Activated T-cell treated with anti-CD3 and anti-CD28 coated beads, Interleukin-2, amount 50 U/mL, for 72 hours (primary cell): ENCODE data around the gene NLK. TPM values are rescaled to one million over a fixed set of nuclear protein-coding genes. Genes with fewer than 3 reads are reported as not detected.

Source experiments
- ATAC-seq, 2 donors: fragments of 150-1000 bp; cut with Tn5 transposase; replicated peaks in 1 of 2; 2 replicates each; pipeline ENCODE4 v1.10.0; 2021; ENCODE audit warnings: moderate library complexity in 2 of 2, mild to moderate bottlenecking in 1 of 2
- DNase-seq, 2 donors: peaks; one replicate each; pipeline ENCODE4 v3.0.0; 2021 to 2022; ENCODE audit warnings: mixed read lengths in 1 of 2
- H3K27ac Mint-ChIP-seq: one replicate; pipeline ENCODE4 v1.8.0; 2022; ENCODE audit warnings: mild to moderate bottlenecking, moderate library complexity, mixed read lengths
- H3K27me3 Mint-ChIP-seq: one replicate; pipeline ENCODE4 v1.8.0; 2022; ENCODE audit warnings: low read depth, mixed read lengths
- H3K36me3 Mint-ChIP-seq, 2 donors: one replicate each; pipeline ENCODE4 v1.8.0; 2022; ENCODE audit warnings: mixed read lengths in 2 of 2, mild to moderate bottlenecking in 1 of 2; ENCODE audit not compliant: insufficient read depth in 2 of 2
- H3K4me1 Mint-ChIP-seq: one replicate; pipeline ENCODE4 v1.8.0; 2022; ENCODE audit warnings: low read depth, mixed read lengths
- H3K4me3 Mint-ChIP-seq, 2 donors: one replicate each; pipeline ENCODE4 v1.8.0; 2022; ENCODE audit warnings: mild to moderate bottlenecking in 2 of 2, mixed read lengths in 2 of 2, moderate library complexity in 2 of 2
- H3K9me3 Mint-ChIP-seq, 2 donors: one replicate each; pipeline ENCODE4 v1.8.0; 2022; ENCODE audit warnings: mixed read lengths in 2 of 2
- total RNA-seq, 2 donors: library from RNA; stranded (reverse); gene quantifications; one replicate each; pipeline ENCODE4 v1.2.3, GENCODE V29; 2022

NLK gene
- total RNA-seq, 2 donors from 2014 or later: 10.0 to 11.7 TPM

DNA sequence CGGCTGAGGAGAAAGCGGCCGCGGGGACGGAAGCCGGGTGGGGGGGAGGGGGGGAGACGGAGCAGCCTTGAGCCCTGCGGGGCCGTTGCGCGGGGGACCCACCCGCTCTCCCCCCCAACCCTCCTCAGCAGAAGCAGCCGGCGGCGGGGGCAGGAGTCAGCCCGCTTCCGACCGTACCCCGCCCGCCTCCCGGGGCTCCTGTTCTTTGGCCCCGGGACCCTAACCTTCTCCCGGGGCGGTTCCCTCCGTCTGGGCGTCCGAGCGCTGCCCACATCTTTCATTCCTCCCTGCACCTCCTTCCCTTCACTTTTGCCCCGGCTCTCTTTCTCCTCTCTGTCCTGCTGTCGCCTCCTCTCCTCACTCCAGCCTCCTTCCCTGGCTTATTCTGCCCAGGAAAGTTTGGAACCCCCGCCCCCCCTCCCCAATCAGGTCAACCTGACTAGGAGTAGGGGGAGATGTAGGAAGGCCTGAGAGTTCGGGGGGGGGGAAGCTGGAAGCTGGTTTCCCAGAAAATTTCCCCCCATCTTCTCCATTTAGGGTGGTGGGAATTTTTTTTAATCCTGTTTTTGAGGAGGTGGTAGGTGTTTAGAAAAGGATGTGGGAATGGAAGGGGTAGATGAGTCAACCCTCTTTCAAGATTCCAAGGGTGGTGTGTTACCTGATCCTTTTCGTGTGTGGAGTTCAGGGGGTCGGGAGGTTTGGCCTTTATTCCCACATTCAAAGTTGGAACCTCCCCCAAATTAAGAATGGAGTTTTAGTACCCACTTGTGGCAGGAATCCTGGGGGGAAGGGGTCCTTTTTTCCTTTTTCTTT lies 427 bp upstream of the NLK start:
- H3K36me3 Mint-ChIP-seq: peaks cover 0 to 2% of the 10 kb centered on the region in 2 donors
- peaks cover 73% of the 10 kb centered on the region for H3K4me1 Mint-ChIP-seq
- peaks cover 0 to 5% of the 10 kb centered on the region in 2 donors for H3K9me3 Mint-ChIP-seq
- no peaks in the 10 kb centered on the region for H3K27me3 Mint-ChIP-seq
- DNase-seq: no peak
- peak overlapping the region; percentile 87 to 89 for H3K4me3 Mint-ChIP-seq
- ATAC-seq: peak in 1 of 2 donors; percentile 12
- peak overlapping the region; percentile 85 for H3K27ac Mint-ChIP-seq

DNA sequence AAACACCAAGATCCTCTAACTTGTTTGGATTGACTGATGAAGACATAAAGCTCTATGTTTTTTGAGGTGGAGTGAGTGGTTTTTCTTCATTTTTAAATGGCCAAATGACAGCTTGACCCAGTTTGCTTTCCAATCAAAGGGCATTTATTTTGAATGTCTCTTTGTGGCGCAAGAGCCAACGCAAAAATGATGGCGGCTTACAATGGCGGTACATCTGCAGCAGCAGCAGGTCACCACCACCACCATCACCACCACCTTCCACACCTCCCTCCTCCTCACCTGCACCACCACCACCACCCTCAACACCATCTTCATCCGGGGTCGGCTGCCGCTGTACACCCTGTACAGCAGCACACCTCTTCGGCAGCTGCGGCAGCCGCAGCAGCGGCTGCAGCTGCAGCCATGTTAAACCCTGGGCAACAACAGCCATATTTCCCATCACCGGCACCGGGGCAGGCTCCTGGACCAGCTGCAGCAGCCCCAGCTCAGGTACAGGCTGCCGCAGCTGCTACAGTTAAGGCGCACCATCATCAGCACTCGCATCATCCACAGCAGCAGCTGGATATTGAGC lies 329 bp downstream of the NLK start:
- ATAC-seq: no peak

DNA sequence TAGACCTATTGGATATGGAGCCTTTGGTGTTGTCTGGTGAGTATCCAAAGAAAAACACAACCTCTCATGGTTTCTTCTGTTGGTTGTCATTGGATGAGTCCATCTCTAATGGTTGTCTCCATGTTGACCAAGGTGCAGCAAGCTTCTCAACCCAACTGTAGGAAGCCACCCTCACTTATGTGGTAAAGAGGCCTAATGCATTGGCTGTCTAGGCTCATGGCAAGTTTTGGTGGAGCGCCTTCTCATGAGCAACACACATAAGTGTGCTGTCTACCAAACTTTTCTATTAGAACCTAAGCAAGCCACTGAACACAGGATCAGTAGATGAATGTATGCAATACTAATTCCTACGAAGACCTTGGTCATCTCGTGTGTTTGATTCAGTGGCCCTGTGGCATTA lies 819 bp downstream of the NLK start:
- Mint-ChIP-seq H3K9me3 (peaks cover 0 to 5% of the 10 kb centered on the region in 2 donors), H3K4me1 (peaks cover 86% of the 10 kb centered on the region), H3K4me3 (peak overlapping the region; percentile 87 to 89), H3K36me3 (peaks cover 0 to 2% of the 10 kb centered on the region in 2 donors), H3K27ac (no peak overlapping the region), H3K27me3 (no peaks in the 10 kb centered on the region)
- no peak for DNase-seq
- ATAC-seq: no peak

More for the DNA sequence above, 329 bp downstream of the NLK start:
- peak overlapping the region; percentile 87 to 89 for H3K4me3 Mint-ChIP-seq
- no peak for DNase-seq
- peaks cover 81% of the 10 kb centered on the region for H3K4me1 Mint-ChIP-seq
- peaks cover 0 to 2% of the 10 kb centered on the region in 2 donors for H3K36me3 Mint-ChIP-seq
- H3K27me3 Mint-ChIP-seq: no peaks in the 10 kb centered on the region
- peak overlapping the region; percentile 85 for H3K27ac Mint-ChIP-seq
- peaks cover 0 to 5% of the 10 kb centered on the region in 2 donors for H3K9me3 Mint-ChIP-seq

DNA sequence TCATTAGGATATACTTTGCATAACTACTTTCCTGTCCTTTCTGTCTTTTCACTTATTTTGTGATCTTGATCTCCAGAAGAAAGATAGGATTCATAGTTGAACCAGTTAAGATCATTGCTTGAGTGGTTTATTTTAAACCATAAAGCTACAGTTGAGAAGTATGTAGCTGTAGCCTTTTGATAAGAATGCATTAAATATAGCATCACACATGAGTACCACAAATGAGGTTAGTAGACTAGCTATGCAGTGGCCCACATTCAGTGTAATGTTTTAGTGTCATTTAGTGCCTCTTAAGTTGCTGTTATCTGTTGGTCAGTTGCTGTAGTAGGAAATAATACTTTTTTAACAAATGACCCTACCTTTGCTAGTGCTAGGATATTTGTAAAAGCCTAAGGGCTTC lies 1.3 kb downstream of the NLK start:
- Mint-ChIP-seq H3K9me3 (peaks cover 0 to 5% of the 10 kb centered on the region in 2 donors), H3K4me1 (peaks cover 89% of the 10 kb centered on the region), H3K36me3 (peaks cover 0 to 2% of the 10 kb centered on the region in 2 donors), H3K27ac (no peak overlapping the region), H3K27me3 (no peaks in the 10 kb centered on the region), H3K4me3 (peak overlapping the region; percentile 87 to 89)
- DNase-seq: no peak
- no peak for ATAC-seq

DNA sequence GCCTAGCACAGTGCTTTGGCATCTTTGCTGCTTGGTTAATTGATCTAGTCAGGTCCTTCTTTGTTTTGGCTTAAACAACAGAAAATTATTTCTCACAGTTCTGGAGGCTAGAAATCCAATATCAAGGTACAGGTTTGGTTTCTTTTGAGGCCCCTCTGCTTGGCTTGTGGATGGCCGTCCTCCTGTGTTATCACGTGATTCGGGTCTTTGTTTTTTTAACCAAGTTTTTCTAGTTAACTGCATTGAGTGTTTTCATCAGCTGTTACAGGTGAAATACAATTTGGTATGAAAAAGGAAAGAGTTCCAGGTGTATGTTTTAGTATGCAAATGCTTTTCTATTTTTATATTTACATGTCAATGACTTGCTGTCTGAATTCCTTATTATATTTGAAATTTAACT lies 2.8 kb downstream of the NLK start:
- Mint-ChIP-seq H3K9me3 (peaks cover 0 to 1% of the 10 kb centered on the region in 2 donors), H3K27me3 (no peaks in the 10 kb centered on the region), H3K36me3 (peaks cover 0 to 2% of the 10 kb centered on the region in 2 donors), H3K4me1 (peaks cover 93% of the 10 kb centered on the region), H3K4me3 (peak overlapping the region in 1 of 2 donors; percentile 73), H3K27ac (no peak overlapping the region)
- no peak for DNase-seq
- no peak for ATAC-seq

DNA sequence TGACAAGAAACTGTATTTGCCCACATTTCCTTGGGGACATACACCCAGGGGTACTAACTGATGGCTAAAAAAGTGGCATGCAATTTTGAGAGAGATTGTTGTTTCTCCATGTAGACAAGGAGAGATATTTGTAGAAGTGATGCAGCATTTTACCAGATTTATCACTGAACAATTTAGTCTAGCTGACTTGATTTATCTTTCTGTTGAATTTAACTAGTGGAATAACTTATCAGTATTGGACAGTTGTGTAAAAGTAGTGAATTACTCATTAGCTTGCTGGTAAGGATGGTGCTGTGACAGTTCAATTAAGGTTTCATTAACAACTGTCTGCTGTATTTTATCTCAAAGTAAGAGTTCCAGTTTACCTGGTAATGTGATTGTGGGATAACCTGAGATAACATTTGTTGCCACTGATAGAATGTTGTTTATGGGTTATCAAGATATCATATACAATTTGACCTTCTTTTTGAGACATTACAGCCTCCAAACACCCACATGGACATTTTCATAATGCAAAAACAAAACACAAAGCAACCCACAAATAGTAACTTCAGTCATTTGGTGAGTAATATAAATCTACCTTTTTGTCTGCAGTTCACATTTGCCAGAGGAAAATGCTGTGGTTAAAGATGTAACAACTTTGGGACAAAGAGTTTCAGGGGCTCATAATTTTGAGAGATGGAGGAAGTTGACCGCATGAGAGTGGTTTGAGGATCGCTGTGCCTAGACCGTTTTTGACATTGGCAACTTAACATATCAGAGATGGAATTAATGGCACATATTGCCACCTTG lies 3.8 kb downstream of the NLK start:
- H3K9me3 Mint-ChIP-seq: no peaks in the 10 kb centered on the region
- H3K4me3 Mint-ChIP-seq: peak overlapping the region; percentile 41 to 73
- no peaks in the 10 kb centered on the region for H3K27me3 Mint-ChIP-seq
- DNase-seq (no peak), ATAC-seq (peak in 1 of 2 donors; percentile 3)
- no peak overlapping the region for H3K27ac Mint-ChIP-seq
- H3K36me3 Mint-ChIP-seq: peaks cover 0 to 2% of the 10 kb centered on the region in 2 donors
- H3K4me1 Mint-ChIP-seq: peaks cover 84% of the 10 kb centered on the region

DNA sequence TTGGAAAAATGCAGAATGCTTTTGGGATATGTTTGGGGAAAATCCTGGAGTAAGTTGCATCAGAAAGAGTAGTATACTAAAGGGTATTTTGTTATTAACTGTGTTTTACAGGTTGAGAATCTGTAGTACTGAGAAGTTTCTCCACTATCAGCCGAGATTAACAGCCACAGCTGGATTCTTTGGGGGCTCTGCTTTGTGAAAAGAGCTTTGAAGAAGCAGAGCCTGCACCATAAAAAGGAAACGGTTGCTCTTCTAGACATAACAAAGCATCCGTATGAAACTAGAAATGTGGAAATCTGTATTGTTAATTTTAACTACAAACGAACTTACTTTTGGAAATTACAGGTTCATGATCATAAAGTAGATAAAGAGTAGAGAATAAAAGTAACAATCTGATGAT lies 5.3 kb downstream of the NLK start:
- Mint-ChIP-seq H3K27ac (no peak overlapping the region), H3K9me3 (no peaks in the 10 kb centered on the region), H3K4me1 (peaks cover 76% of the 10 kb centered on the region), H3K36me3 (peaks cover 0 to 2% of the 10 kb centered on the region in 2 donors), H3K27me3 (no peaks in the 10 kb centered on the region), H3K4me3 (peak overlapping the region in 1 of 2 donors; percentile 4)
- DNase-seq (no peak), ATAC-seq (no peak)

DNA sequence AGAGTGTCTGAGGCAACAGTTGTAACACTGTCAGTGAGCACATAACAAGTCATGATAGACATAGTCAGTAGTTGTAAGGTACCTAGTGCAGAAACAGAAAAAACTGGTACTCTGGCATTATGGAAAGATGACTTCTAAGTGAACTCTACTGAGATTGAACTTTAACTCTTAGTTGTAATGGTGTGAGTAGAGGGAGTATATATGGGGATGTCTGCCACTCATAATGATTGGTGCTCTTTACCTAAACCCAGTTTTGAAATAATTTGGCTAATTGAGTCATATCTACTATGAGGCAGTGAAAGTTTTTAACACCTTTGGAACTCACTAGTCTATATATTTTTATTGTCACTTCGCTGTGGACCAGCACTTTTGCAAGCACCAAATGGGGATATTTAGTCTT lies 6.6 kb downstream of the NLK start:
- H3K36me3 Mint-ChIP-seq: no peaks in the 10 kb centered on the region
- H3K4me3 Mint-ChIP-seq: no peak overlapping the region
- peaks cover 75% of the 10 kb centered on the region for H3K4me1 Mint-ChIP-seq
- H3K27me3 Mint-ChIP-seq: no peaks in the 10 kb centered on the region
- no peak for DNase-seq
- H3K9me3 Mint-ChIP-seq: no peaks in the 10 kb centered on the region
- no peak overlapping the region for H3K27ac Mint-ChIP-seq
- ATAC-seq: peak; percentile 70 to 79

DNA sequence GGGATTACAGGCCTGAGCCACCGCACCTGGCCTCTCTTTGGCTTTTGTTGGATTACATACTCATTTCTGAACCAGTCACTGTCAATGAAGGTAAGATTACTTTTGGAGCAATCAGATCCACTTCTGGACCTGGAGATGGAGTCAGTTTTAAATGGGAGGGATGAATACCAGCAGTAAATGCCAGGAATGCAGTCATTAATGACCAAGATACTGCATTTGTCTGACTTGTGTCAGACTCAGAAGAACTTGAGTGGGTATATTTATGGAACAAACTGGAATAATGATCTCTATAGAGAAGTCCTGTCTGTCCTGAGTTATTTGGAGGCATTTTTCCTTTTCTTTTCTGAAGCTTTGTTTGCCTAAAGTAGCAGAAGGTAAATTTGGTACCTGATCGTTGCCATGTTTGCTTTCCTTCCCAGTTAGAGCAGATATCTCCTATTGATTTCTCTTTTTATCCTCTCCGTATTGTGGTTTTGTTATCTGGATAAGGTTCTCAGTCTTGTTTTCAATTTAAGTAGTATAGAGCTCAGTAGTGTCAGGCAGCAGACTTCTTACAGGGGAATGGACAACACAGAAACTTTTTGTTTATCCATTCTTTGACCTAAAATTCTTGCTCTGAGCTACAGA lies 10.7 kb downstream of the NLK start:
- H3K9me3 Mint-ChIP-seq: no peaks in the 10 kb centered on the region
- H3K27me3 Mint-ChIP-seq: no peaks in the 10 kb centered on the region
- no peak overlapping the region for H3K27ac Mint-ChIP-seq
- peaks cover 57% of the 10 kb centered on the region for H3K4me1 Mint-ChIP-seq
- no peak overlapping the region for H3K4me3 Mint-ChIP-seq
- H3K36me3 Mint-ChIP-seq: no peaks in the 10 kb centered on the region
- no peak for ATAC-seq
- no peak for DNase-seq

DNA sequence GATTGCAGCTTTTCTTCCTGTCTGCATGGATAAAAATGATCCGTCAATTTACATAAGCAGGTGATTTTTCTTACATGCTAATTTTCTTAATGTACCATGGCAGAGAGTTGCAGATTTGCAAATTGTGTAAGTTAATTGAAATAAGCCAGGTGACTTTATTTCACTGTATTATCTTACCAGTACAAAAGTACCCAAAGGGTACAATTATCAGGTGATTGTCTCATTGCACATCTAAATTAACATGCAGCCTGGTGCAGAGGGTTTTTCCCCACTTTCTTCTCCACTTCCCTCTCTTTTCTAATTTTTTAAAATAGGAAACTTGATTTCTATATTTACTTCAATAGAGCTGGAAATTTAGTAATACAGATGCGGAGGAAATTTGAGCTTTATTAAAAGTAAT lies 11.2 kb downstream of the NLK start:
- no peaks in the 10 kb centered on the region for H3K27me3 Mint-ChIP-seq
- DNase-seq (no peak), ATAC-seq (no peak)
- peaks cover 57% of the 10 kb centered on the region for H3K4me1 Mint-ChIP-seq
- no peaks in the 10 kb centered on the region for H3K9me3 Mint-ChIP-seq
- H3K36me3 Mint-ChIP-seq: no peaks in the 10 kb centered on the region
- H3K27ac Mint-ChIP-seq: no peak overlapping the region
- H3K4me3 Mint-ChIP-seq: no peak overlapping the region

DNA sequence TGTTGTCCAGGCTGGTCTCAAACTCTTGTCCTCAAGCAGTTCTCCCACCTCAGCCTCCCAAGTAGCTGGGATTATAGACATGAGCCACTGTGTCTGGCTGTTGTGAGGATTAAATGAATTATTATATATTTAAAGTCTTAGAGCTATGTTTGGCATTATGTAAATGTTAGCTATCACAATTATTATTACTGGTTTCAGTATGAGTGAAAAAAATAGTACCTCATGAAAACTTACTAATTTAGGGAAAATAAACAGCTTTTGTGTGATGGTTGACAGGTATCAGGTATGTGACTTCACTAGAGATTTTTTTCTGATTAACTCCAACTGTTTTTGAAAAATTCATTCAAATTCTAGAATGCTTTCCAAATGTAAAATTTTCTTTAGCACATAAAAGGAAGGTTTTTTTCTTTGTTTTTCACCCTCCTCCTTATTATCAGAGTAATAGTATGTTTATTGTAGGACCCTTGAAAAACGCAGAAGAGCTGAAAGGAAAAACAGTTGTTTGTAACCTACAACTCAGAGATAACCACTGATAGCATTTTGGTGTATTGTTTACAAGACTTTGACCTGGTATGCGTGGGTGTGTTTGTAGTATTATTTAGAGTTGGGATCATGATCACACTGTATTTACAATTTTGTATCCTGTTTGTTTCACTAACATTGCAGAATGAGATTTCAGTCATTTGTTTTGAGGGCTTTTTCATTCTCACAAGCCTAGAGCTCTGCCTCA lies 13.2 kb downstream of the NLK start:
- no peaks in the 10 kb centered on the region for H3K27me3 Mint-ChIP-seq
- ATAC-seq (no peak), DNase-seq (no peak)
- no peaks in the 10 kb centered on the region for H3K36me3 Mint-ChIP-seq
- H3K4me3 Mint-ChIP-seq: peak overlapping the region in 1 of 2 donors; percentile 51
- peak overlapping the region; percentile 28 for H3K27ac Mint-ChIP-seq
- H3K9me3 Mint-ChIP-seq: no peaks in the 10 kb centered on the region
- H3K4me1 Mint-ChIP-seq: peaks cover 41% of the 10 kb centered on the region

DNA sequence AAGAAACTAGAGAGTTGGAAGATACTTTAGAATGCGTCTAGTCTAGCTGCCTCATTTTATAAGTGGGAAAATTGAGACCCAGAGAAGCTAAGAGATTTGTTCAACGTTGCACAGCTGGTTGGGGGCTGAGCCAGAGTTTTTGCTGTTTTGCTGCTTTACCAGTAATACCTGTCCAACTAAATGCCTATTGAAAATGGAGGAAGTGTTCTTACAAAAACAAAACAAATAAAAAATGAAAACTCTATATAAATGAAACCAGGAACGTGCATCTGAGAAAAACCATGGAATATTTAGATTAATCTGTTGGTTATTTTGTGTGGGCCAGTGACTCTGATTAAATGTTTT lies 13.8 kb downstream of the NLK start:
- no peaks in the 10 kb centered on the region for H3K27me3 Mint-ChIP-seq
- ATAC-seq (no peak), DNase-seq (no peak)
- no peaks in the 10 kb centered on the region for H3K36me3 Mint-ChIP-seq
- peaks cover 41% of the 10 kb centered on the region for H3K4me1 Mint-ChIP-seq
- H3K9me3 Mint-ChIP-seq: no peaks in the 10 kb centered on the region
- H3K27ac Mint-ChIP-seq: peak overlapping the region; percentile 28
- H3K4me3 Mint-ChIP-seq: peak overlapping the region in 1 of 2 donors; percentile 51
